NCI-H146 treated with DMSO at 0.1 percent for 48 hours (cell line): ENCODE results near the gene CBLB.

Experiments
- DNase-seq: peaks from one replicate; lab custom pipeline; 2025; ENCODE audit not compliant: unreplicated experiment; lab: John Stamatoyannopoulos, UW

Gene CBLB

GRCh38 chr3:105791131-105791530 is 77.7 kb downstream of the CBLB start:
- DNase-seq = no peak

- no peak for DNase-seq
These were observed 78.3 kb downstream of the CBLB start for GRCh38 chr3:105790534-105790933.

- DNase-seq = no peak
These were observed 80.2 kb downstream of the CBLB start for GRCh38 chr3:105788593-105788992.

GRCh38 chr3:105787453-105787852 is 81.4 kb downstream of the CBLB start:
- no peak for DNase-seq

- no peak for DNase-seq
These were observed 81.8 kb downstream of the CBLB start for GRCh38 chr3:105786990-105787389.

GRCh38 chr3:105786241-105786640 is 82.6 kb downstream of the CBLB start:
- no peak for DNase-seq

- DNase-seq = no peak
These were observed 83.0 kb downstream of the CBLB start for GRCh38 chr3:105785803-105786202.

- DNase-seq = no peak
These were observed 85.2 kb downstream of the CBLB start for GRCh38 chr3:105783631-105784030.

- no peak for DNase-seq
These were observed 86.9 kb downstream of the CBLB start for GRCh38 chr3:105781871-105782270.

- DNase-seq = no peak
These were observed 88.7 kb downstream of the CBLB start for GRCh38 chr3:105780107-105780506.

- DNase-seq = no peak
These were observed 93.4 kb downstream of the CBLB start for GRCh38 chr3:105775368-105775767.

GRCh38 chr3:105774444-105775180 is 94.2 kb downstream of the CBLB start:
- no peak for DNase-seq

GRCh38 chr3:105773291-105773690 is 95.5 kb downstream of the CBLB start:
- DNase-seq = no peak

- DNase-seq = no peak
These were observed 96.2 kb downstream of the CBLB start for GRCh38 chr3:105772635-105773034.

GRCh38 chr3:105771392-105771791 is 97.4 kb downstream of the CBLB start:
- DNase-seq = no peak

- no peak for DNase-seq
These were observed 98.4 kb downstream of the CBLB start for GRCh38 chr3:105770410-105770809.

GRCh38 chr3:105767776-105768175 is 101.0 kb downstream of the CBLB start:
- no peak for DNase-seq

- DNase-seq = no peak
These were observed 101.6 kb downstream of the CBLB start for GRCh38 chr3:105767216-105767615.

- no peak for DNase-seq
These were observed 103.5 kb downstream of the CBLB start for GRCh38 chr3:105765308-105765639.

GRCh38 chr3:105764378-105765307 is 104.2 kb downstream of the CBLB start:
- DNase-seq = no peak

- DNase-seq = no peak
These were observed 105.2 kb downstream of the CBLB start for GRCh38 chr3:105763659-105764036.
